ENCODE data around the gene ZBTB7A.

- TF ChIP-seq, protein P1, sequence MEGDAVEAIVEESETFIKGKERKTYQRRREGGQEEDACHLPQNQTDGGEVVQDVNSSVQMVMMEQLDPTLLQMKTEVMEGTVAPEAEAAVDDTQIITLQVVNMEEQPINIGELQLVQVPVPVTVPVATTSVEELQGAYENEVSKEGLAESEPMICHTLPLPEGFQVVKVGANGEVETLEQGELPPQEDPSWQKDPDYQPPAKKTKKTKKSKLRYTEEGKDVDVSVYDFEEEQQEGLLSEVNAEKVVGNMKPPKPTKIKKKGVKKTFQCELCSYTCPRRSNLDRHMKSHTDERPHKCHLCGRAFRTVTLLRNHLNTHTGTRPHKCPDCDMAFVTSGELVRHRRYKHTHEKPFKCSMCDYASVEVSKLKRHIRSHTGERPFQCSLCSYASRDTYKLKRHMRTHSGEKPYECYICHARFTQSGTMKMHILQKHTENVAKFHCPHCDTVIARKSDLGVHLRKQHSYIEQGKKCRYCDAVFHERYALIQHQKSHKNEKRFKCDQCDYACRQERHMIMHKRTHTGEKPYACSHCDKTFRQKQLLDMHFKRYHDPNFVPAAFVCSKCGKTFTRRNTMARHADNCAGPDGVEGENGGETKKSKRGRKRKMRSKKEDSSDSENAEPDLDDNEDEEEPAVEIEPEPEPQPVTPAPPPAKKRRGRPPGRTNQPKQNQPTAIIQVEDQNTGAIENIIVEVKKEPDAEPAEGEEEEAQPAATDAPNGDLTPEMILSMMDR (IDR thresholded peaks at IDR 0.05 in 2 of 3, conservative IDR thresholded peaks at IDR 0.05 in 1 of 3; ENCODE audit: borderline replicate concordance in 1 of 3, insufficient read depth in 1 of 3, low read depth in 2 of 3, low read length in 2 of 3), result no peak
- no peak for TF ChIP-seq POLR2A (IDR thresholded peaks at IDR 0.05; ENCODE audit: borderline replicate concordance, extremely low read depth, insufficient read depth, insufficient read length)
- no peak for TF ChIP-seq EZH2 (IDR thresholded peaks at IDR 0.05)
- no peak for TF ChIP-seq POLR2AphosphoS5 (IDR thresholded peaks at IDR 0.05; ENCODE audit: low read depth, low read length)
- no peak for TF ChIP-seq YY1 (IDR thresholded peaks at IDR 0.05; ENCODE audit: extremely low read depth, insufficient replicate concordance, low read depth, low read length)
- TF ChIP-seq JUND (IDR thresholded peaks at IDR 0.05), result no peak
- TF ChIP-seq RAD21 (IDR thresholded peaks at IDR 0.05; ENCODE audit: low read depth), result no peak
- no peak for TF ChIP-seq ZBTB33 (IDR thresholded peaks at IDR 0.05; ENCODE audit: extremely low read depth, insufficient replicate concordance, low read length)
- TF ChIP-seq, protein P2, sequence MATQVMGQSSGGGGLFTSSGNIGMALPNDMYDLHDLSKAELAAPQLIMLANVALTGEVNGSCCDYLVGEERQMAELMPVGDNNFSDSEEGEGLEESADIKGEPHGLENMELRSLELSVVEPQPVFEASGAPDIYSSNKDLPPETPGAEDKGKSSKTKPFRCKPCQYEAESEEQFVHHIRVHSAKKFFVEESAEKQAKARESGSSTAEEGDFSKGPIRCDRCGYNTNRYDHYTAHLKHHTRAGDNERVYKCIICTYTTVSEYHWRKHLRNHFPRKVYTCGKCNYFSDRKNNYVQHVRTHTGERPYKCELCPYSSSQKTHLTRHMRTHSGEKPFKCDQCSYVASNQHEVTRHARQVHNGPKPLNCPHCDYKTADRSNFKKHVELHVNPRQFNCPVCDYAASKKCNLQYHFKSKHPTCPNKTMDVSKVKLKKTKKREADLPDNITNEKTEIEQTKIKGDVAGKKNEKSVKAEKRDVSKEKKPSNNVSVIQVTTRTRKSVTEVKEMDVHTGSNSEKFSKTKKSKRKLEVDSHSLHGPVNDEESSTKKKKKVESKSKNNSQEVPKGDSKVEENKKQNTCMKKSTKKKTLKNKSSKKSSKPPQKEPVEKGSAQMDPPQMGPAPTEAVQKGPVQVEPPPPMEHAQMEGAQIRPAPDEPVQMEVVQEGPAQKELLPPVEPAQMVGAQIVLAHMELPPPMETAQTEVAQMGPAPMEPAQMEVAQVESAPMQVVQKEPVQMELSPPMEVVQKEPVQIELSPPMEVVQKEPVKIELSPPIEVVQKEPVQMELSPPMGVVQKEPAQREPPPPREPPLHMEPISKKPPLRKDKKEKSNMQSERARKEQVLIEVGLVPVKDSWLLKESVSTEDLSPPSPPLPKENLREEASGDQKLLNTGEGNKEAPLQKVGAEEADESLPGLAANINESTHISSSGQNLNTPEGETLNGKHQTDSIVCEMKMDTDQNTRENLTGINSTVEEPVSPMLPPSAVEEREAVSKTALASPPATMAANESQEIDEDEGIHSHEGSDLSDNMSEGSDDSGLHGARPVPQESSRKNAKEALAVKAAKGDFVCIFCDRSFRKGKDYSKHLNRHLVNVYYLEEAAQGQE (IDR thresholded peaks at IDR 0.05; ENCODE audit: low read depth), result no peak
- TF ChIP-seq ZNF274 (IDR thresholded peaks at IDR 0.05; ENCODE audit: low read depth, low read length), result no peak
- no peak for TF ChIP-seq EZH2phosphoT487 (IDR thresholded peaks at IDR 0.05; ENCODE audit: borderline replicate concordance)
- no peak for TF ChIP-seq TCF7L2 (IDR thresholded peaks at IDR 0.05; ENCODE audit: borderline replicate concordance, extremely low read depth, insufficient read depth, insufficient read length)
Observed at GRCh38 chr19:4007836-4008539, 58.7 kb downstream of the ZBTB7A start.
